ENCODE data around the gene UVRAG.

DNA sequence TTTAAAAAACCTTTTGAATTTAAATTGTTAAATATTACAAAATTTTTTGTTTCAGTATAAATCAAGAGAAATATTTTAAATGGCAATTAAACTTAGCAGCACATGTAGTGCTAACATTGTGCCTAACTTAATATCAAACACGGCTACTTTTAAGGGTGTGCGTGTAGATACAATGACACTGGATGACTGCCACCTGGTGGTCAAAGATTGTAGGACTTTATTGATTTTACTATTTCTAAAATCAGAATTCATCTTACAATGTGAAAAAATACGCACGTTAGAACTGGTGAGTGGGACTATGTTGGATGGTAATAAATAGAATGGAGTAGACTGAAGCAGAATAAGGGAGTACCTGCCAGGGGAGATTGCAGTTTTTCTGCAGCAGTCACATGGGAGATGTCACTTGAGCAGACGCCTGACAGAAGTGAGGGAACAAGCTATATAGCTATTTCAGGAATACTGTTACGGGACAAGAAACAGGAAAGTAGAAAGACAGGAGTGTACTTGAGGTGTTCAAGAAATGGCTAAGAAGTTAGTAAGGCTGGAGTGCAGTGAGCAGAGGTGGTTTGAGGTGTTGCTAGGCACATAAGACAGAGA lies 52.9 kb downstream of the UVRAG start:
- TF ChIP-seq, protein P1, sequence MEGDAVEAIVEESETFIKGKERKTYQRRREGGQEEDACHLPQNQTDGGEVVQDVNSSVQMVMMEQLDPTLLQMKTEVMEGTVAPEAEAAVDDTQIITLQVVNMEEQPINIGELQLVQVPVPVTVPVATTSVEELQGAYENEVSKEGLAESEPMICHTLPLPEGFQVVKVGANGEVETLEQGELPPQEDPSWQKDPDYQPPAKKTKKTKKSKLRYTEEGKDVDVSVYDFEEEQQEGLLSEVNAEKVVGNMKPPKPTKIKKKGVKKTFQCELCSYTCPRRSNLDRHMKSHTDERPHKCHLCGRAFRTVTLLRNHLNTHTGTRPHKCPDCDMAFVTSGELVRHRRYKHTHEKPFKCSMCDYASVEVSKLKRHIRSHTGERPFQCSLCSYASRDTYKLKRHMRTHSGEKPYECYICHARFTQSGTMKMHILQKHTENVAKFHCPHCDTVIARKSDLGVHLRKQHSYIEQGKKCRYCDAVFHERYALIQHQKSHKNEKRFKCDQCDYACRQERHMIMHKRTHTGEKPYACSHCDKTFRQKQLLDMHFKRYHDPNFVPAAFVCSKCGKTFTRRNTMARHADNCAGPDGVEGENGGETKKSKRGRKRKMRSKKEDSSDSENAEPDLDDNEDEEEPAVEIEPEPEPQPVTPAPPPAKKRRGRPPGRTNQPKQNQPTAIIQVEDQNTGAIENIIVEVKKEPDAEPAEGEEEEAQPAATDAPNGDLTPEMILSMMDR (IDR thresholded peaks at IDR 0.05) = no peak
- TF ChIP-seq POLR2A (IDR thresholded peaks at IDR 0.05) = no peak

Measured in lower leg skin (tissue), 3 donors.